Measurements from ENCODE around the gene AFAP1. TPM values are rescaled to one million over a fixed set of nuclear protein-coding genes. Genes with fewer than 3 reads are reported as not detected.

The AFAP1 gene
- total RNA-seq, 2 donors from 2014 or later: 18.2 to 22.5 TPM

DNA sequence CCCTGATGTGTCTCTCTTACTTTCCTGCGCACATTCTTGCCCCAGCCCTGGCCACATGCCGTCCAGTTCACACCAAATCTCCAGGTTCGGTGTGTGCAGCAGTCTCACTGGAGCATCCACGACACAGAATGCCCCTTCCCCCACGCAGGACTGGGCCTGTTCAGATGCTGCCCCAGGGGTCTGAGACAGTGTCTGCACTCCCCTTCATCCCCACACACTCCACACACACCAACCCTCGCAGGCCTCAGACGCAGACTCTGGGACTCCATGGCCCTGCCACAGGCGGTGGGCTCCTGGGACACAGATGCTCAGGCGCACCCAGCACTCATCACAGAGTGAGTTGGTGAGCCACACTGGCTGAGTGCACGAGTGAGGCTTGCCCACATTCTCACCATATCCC lies 83.9 kb downstream of the AFAP1 start:
- H3K27ac ChIP-seq (ENCODE audit: low read depth, low read length): no peak overlapping the region
- no peak overlapping the region for H3K4me3 Mint-ChIP-seq
- H3K9me3 ChIP-seq (ENCODE audit: control insufficient read depth, low read length): no peaks in the 10 kb centered on the region
- H3K36me3 Mint-ChIP-seq (ENCODE audit: low read depth): peaks cover 30% of the 10 kb centered on the region
- no peaks in the 10 kb centered on the region for H3K27me3 ChIP-seq (ENCODE audit: control insufficient read depth, insufficient read depth, low read length, poor library complexity, severe bottlenecking)
- peaks cover under 1% of the 10 kb centered on the region for H3K4me1 Mint-ChIP-seq
- H3K27me3 Mint-ChIP-seq (ENCODE audit: insufficient read depth): no peaks in the 10 kb centered on the region
- H3K4me1 ChIP-seq (ENCODE audit: control insufficient read depth, insufficient read depth, low read length): no peaks in the 10 kb centered on the region
- no peak overlapping the region for H3K4me3 ChIP-seq (ENCODE audit: low read length)
- H3K27ac Mint-ChIP-seq: no peak overlapping the region
- peaks cover 46% of the 10 kb centered on the region for H3K36me3 ChIP-seq (ENCODE audit: control insufficient read depth, insufficient read depth, low read length)
- no peak for DNase-seq
- no peak overlapping the region for H3K9ac ChIP-seq (ENCODE audit: extremely low read depth, low read length, poor library complexity, severe bottlenecking)
- no peak for TF ChIP-seq CTCF (conservative IDR thresholded peaks at IDR 0.05)
- WGBS, 2 experiments (ENCODE audit: insufficient coverage in 1 of 2, insufficient read length in 1 of 2): 89 to 94% methylated on average over 10 of the region's 10 CpGs
- no peaks in the 10 kb centered on the region for H3K9me3 Mint-ChIP-seq

DNA sequence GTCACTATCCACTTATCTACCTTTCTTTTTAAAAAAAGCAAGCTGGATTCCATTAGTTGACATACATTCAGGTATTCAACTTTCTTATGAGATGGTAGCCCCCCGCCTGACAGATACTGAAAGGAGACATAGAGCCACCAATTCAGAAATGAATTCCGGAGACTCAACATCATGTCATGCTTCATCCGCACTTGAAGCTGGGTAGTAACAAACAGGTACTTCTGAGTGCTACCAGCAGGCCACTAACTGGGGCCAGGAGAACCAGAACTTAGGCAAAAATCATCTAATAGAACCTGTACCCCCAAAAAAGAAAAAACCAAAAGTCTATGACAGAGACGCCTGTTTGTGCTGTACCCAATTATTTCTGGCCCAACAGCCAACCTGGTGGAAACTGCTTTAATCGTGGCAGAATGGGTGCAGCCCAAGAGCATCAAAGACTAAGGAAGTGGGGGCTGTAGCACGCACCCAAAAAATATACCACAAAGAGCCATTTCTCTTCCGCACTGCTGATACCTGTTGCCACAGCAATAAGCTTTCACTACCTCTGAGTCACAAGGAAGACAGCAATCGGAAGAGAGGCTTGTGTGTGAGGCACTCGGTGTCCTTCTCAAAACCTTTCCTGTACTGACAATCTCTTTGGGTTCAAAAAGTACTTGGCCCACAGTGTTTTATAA lies 84.8 kb downstream of the AFAP1 start:
- Mint-ChIP-seq H3K4me3 (no peak overlapping the region), H3K9me3 (no peaks in the 10 kb centered on the region), H3K4me1 (no peaks in the 10 kb centered on the region), H3K36me3 (ENCODE audit: low read depth) (peaks cover 28% of the 10 kb centered on the region), H3K27ac (no peak overlapping the region), H3K27me3 (ENCODE audit: insufficient read depth) (no peaks in the 10 kb centered on the region)
- 72 to 85% methylated on average over 4 to 9 of the region's 9 CpGs for WGBS, 2 experiments (ENCODE audit: insufficient coverage in 1 of 2, insufficient read length in 1 of 2)
- no peak for TF ChIP-seq CTCF (conservative IDR thresholded peaks at IDR 0.05)
- Histone ChIP-seq H3K27ac (ENCODE audit: low read depth, low read length) (no peak overlapping the region), H3K36me3 (ENCODE audit: control insufficient read depth, insufficient read depth, low read length) (peaks cover 44% of the 10 kb centered on the region), H3K4me3 (ENCODE audit: low read length) (no peak overlapping the region), H3K9ac (ENCODE audit: extremely low read depth, low read length, poor library complexity, severe bottlenecking) (no peak overlapping the region), H3K27me3 (ENCODE audit: control insufficient read depth, insufficient read depth, low read length, poor library complexity, severe bottlenecking) (no peaks in the 10 kb centered on the region), H3K4me1 (ENCODE audit: control insufficient read depth, insufficient read depth, low read length) (no peaks in the 10 kb centered on the region), H3K9me3 (ENCODE audit: control insufficient read depth, low read length) (no peaks in the 10 kb centered on the region)
- DNase-seq: no peak

DNA sequence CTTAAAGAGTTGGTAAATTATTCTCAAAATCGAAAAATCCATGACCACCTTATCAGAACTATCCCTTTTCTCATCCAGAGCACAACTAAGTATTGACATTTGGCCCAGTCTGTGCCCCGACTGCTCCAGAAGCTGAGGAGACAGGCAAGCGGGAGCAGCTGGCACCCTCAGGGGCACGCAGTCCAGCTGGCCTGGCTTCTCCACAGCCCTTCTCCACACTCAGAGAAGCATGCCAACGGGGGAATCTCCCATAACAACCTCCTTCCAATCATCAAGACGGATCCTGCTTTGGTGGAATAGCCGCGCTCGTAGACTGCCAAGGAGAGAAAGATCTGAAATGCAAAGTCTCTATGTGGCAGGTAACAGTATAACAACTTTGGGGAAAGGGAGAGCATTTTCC lies 85.4 kb downstream of the AFAP1 start:
- Histone ChIP-seq H3K27me3 (ENCODE audit: control insufficient read depth, insufficient read depth, low read length, poor library complexity, severe bottlenecking) (no peaks in the 10 kb centered on the region), H3K9me3 (ENCODE audit: control insufficient read depth, low read length) (no peaks in the 10 kb centered on the region), H3K27ac (ENCODE audit: low read depth, low read length) (no peak overlapping the region), H3K9ac (ENCODE audit: extremely low read depth, low read length, poor library complexity, severe bottlenecking) (no peak overlapping the region), H3K4me3 (ENCODE audit: low read length) (no peak overlapping the region), H3K4me1 (ENCODE audit: control insufficient read depth, insufficient read depth, low read length) (no peaks in the 10 kb centered on the region), H3K36me3 (ENCODE audit: control insufficient read depth, insufficient read depth, low read length) (peaks cover 43% of the 10 kb centered on the region)
- WGBS, 2 experiments (ENCODE audit: insufficient coverage in 1 of 2, insufficient read length in 1 of 2): 76 to 85% methylated on average over 5 to 9 of the region's 9 CpGs
- H3K4me1 Mint-ChIP-seq: no peaks in the 10 kb centered on the region
- peak overlapping the region; percentile 19 for H3K27ac Mint-ChIP-seq
- no peak for DNase-seq
- TF ChIP-seq CTCF (conservative IDR thresholded peaks at IDR 0.05): no peak
- H3K27me3 Mint-ChIP-seq (ENCODE audit: insufficient read depth): no peaks in the 10 kb centered on the region
- no peaks in the 10 kb centered on the region for H3K9me3 Mint-ChIP-seq
- H3K36me3 Mint-ChIP-seq (ENCODE audit: low read depth): peaks cover 28% of the 10 kb centered on the region
- no peak overlapping the region for H3K4me3 Mint-ChIP-seq
